ENCODE data around the gene SLC22A5.

The SLC22A5 gene

DNA sequence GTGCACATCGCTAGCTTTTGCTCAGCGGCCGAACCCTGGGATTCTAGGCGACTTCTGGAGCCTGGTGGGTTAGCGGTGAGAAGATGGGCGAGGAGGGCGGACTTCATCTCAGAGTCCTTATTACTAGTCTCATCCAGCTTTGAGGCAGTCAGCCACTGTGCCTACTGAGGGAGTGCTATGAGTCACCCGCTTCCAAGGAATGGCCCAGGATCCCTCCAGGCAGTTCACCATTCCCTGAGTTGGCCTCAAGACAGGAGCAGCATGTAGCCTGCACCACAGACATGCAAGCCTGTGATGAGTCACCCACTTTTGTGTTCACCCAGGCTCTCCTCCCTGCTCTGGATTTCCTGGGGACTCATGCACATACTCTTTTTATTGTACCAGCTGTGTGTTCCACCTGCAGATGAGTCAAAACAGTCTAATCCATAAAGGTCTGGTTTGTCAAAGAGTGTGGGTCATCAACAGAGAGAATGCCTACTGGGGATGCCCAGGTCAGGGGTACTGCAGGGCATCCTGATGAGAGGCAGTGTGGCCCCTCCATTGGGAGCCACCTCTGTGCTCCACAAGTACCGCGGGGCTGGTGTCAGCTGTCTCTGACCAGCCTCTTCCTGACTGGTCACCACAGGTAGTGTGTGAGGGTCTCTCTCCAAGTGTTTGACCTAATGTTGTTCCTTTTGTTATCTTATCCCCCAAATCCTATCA lies 20.2 kb downstream of the SLC22A5 start (continued):
- TF ChIP-seq ZNF658 (tag by site-specific recombination; IDR thresholded peaks at IDR 0.05) (no peak), ZBTB7A (tag by site-specific recombination; IDR thresholded peaks at IDR 0.05; ENCODE audit: low read depth) (no peak), ZNF157 (tag by site-specific recombination; IDR thresholded peaks at IDR 0.05) (no peak), ZNF133 (tag by site-specific recombination; IDR thresholded peaks at IDR 0.05) (no peak), ZNF140 (tag by site-specific recombination; IDR thresholded peaks at IDR 0.05) (no peak), YY1 (tag by site-specific recombination; IDR thresholded peaks at IDR 0.05) (no peak), ZNF114 (tag by site-specific recombination; IDR thresholded peaks at IDR 0.05) (no peak), SETDB1 (IDR thresholded peaks at IDR 0.05; ENCODE audit: insufficient read length, low read length) (no peak), IKZF3 (tag by site-specific recombination; IDR thresholded peaks at IDR 0.05) (no peak), ZNF610 (tag by site-specific recombination; IDR thresholded peaks at IDR 0.05; ENCODE audit: borderline replicate concordance) (no peak), ZFHX2 (tag by site-specific recombination; conservative IDR thresholded peaks at IDR 0.05) (no peak), SCRT1 (tag by site-specific recombination; IDR thresholded peaks at IDR 0.05; ENCODE audit: borderline replicate concordance) (no peak)
- TF ChIP-seq, protein P1, sequence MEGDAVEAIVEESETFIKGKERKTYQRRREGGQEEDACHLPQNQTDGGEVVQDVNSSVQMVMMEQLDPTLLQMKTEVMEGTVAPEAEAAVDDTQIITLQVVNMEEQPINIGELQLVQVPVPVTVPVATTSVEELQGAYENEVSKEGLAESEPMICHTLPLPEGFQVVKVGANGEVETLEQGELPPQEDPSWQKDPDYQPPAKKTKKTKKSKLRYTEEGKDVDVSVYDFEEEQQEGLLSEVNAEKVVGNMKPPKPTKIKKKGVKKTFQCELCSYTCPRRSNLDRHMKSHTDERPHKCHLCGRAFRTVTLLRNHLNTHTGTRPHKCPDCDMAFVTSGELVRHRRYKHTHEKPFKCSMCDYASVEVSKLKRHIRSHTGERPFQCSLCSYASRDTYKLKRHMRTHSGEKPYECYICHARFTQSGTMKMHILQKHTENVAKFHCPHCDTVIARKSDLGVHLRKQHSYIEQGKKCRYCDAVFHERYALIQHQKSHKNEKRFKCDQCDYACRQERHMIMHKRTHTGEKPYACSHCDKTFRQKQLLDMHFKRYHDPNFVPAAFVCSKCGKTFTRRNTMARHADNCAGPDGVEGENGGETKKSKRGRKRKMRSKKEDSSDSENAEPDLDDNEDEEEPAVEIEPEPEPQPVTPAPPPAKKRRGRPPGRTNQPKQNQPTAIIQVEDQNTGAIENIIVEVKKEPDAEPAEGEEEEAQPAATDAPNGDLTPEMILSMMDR (tag by site-specific recombination; IDR thresholded peaks at IDR 0.05): no peak
- TF ChIP-seq, protein P2, sequence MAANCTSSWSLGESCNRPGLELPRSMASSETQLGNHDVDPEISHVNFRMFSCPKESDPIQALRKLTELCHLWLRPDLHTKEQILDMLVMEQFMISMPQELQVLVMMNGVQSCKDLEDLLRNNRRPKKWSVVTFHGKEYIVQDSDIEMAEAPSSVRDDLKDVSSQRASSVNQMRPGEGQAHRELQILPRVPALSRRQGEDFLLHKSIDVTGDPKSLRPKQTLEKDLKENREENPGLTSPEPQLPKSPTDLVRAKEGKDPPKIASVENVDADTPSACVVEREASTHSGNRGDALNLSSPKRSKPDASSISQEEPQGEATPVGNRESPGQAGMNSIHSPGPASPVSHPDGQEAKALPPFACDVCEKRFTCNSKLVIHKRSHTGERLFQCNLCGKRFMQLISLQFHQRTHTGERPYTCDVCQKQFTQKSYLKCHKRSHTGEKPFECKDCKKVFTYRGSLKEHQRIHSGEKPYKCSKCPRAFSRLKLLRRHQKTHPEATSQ (tag by site-specific recombination; IDR thresholded peaks at IDR 0.05): no peak
- TF ChIP-seq, protein P3, sequence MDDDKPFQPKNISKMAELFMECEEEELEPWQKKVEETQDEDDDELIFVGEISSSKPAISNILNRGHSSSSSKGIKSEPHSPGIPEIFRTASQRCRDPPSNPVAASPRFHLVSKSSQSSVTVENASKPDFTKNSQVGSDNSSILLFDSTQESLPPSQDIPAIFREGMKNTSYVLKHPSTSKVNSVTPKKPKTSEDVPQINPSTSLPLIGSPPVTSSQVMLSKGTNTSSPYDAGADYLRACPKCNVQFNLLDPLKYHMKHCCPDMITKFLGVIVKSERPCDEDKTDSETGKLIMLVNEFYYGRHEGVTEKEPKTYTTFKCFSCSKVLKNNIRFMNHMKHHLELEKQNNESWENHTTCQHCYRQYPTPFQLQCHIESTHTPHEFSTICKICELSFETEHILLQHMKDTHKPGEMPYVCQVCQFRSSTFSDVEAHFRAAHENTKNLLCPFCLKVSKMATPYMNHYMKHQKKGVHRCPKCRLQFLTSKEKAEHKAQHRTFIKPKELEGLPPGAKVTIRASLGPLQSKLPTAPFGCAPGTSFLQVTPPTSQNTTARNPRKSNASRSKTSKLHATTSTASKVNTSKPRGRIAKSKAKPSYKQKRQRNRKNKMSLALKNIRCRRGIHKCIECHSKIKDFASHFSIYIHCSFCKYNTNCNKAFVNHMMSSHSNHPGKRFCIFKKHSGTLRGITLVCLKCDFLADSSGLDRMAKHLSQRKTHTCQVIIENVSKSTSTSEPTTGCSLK (tag by site-specific recombination; IDR thresholded peaks at IDR 0.05): no peak
- TF ChIP-seq, protein P4, sequence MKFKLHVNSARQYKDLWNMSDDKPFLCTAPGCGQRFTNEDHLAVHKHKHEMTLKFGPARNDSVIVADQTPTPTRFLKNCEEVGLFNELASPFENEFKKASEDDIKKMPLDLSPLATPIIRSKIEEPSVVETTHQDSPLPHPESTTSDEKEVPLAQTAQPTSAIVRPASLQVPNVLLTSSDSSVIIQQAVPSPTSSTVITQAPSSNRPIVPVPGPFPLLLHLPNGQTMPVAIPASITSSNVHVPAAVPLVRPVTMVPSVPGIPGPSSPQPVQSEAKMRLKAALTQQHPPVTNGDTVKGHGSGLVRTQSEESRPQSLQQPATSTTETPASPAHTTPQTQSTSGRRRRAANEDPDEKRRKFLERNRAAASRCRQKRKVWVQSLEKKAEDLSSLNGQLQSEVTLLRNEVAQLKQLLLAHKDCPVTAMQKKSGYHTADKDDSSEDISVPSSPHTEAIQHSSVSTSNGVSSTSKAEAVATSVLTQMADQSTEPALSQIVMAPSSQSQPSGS (tag by site-specific recombination; IDR thresholded peaks at IDR 0.05; ENCODE audit: low read depth): no peak

DNA sequence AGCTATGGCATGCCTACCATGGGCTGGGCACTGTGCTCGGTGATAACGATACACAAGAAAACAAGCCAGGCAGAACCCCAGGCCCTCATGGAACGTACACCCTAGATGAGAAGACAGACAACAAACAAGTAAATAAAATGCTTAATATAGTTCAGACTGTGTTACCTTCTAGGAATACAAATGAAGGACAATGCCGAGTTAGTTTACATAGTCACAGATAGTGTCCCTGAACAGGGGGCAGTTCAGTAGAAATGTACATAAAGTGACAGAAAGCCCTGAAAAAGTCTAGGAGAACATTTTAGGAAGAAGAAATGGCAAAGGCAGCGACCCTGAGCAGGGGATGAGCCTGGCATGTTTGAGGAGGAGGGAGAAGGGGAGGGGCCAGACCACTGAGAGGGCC lies 21.7 kb downstream of the SLC22A5 start:
- Histone ChIP-seq H3K9me3 (ENCODE audit: control insufficient read depth, insufficient read depth, low read depth, low read length) (no peaks in the 10 kb centered on the region), H3K4me3 (ENCODE audit: low read depth, low read length) (no peak overlapping the region), H3K4me1 (ENCODE audit: control insufficient read depth, insufficient read depth, low read length) (no peaks in the 10 kb centered on the region), H3K36me3 (ENCODE audit: control insufficient read depth in 2 of 2, insufficient read depth in 1 of 2, low read length in 2 of 2) (peaks cover 0 to 92% of the 10 kb centered on the region in 2 experiments; a peak in 1 of 3 replicates), H3K27ac (ENCODE audit: extremely low read depth, low read depth, low read length) (no peak overlapping the region)
- ChIA-PET CTCF (interaction anchor here (0.7 to 1.9 kb wide), 2 partner anchors 19 to 26 kb away, joined by 3 to 9 read pairs; no protein-coding TSS in a partner anchor), POLR2A (interaction anchor here (0.6 kb wide), 1 partner anchor 1547 kb away, joined by 6 read pairs; no protein-coding TSS in a partner anchor)
- TF ChIP-seq KLF9 (tag by site-specific recombination; IDR thresholded peaks at IDR 0.05; ENCODE audit: low read depth) (no peak), ZNF76 (tag by site-specific recombination; IDR thresholded peaks at IDR 0.05; ENCODE audit: borderline replicate concordance, low read depth) (no peak), ZNF629 (tag by site-specific recombination; IDR thresholded peaks at IDR 0.05) (no peak), ZNF830 (tag by site-specific recombination; IDR thresholded peaks at IDR 0.05; ENCODE audit: low read depth) (no peak), BCL11A (tag by site-specific recombination; IDR thresholded peaks at IDR 0.05; ENCODE audit: low read depth) (no peak), GLI2 (tag by site-specific recombination; IDR thresholded peaks at IDR 0.05; ENCODE audit: borderline replicate concordance, low read depth) (no peak), ZNF248 (tag by site-specific recombination; IDR thresholded peaks at IDR 0.05) (no peak), ZNF112 (tag by site-specific recombination; IDR thresholded peaks at IDR 0.05) (no peak)
- TF ChIP-seq, protein P5, sequence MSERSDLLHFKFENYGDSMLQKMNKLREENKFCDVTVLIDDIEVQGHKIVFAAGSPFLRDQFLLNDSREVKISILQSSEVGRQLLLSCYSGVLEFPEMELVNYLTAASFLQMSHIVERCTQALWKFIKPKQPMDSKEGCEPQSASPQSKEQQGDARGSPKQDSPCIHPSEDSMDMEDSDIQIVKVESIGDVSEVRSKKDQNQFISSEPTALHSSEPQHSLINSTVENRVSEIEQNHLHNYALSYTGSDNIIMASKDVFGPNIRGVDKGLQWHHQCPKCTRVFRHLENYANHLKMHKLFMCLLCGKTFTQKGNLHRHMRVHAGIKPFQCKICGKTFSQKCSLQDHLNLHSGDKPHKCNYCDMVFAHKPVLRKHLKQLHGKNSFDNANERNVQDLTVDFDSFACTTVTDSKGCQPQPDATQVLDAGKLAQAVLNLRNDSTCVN (tag by site-specific recombination; optimal IDR thresholded peaks at IDR 0.05): no peak
- TF ChIP-seq, protein P6, sequence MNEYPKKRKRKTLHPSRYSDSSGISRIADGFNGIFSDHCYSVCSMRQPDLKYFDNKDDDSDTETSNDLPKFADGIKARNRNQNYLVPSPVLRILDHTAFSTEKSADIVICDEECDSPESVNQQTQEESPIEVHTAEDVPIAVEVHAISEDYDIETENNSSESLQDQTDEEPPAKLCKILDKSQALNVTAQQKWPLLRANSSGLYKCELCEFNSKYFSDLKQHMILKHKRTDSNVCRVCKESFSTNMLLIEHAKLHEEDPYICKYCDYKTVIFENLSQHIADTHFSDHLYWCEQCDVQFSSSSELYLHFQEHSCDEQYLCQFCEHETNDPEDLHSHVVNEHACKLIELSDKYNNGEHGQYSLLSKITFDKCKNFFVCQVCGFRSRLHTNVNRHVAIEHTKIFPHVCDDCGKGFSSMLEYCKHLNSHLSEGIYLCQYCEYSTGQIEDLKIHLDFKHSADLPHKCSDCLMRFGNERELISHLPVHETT (tag by site-specific recombination; IDR thresholded peaks at IDR 0.05): no peak

Measured in HEK293 (cell line).